ENCODE measurements around the gene MFGE8. TPM values are rescaled to one million over a fixed set of nuclear protein-coding genes. Genes with fewer than 3 reads are reported as not detected.

Gene MFGE8
- total RNA-seq, 4 donors from 2014 or later, result 56.9 to 228 (median 74.1) TPM

DNA sequence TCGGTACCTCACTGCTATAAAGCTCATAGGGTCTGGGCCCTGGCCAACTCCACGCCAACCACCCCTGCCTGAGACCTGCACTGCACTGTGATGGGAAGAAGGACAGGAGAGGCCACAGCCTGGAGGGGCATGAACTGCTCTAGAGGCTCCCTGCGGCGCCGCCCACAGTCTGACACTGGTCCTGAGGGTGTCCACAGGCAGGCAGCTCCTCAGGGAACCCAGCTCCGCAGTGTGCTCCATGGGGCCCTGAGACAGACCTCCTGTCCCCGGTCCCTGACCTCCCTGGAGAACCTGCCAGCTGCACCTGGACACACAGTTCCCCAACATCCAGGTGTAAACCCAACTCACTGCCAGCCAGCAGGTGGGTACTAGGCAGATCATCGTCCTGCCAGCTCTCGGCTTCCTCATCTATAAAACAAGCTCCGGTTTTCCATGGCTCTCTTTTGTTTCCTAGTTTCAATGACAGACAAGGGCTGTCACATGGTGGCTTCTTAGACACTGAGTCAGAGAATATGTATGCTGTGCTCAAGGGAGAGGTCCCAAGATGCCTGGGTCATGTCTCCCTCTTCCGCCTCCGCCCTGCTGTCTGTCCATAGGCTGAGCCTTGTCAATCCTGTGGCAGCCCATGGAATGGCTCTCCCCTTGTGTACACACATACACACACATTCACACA lies 12.7 kb downstream of the MFGE8 start:
- Histone ChIP-seq H3K4me1 (peaks cover 10 to 28% (median 18%) of the 10 kb centered on the region in 4 donors), H3K27me3 (peaks cover 4% of the 10 kb centered on the region), H3K36me3 (no peaks in the 10 kb centered on the region), H3K9me3 (no peaks in the 10 kb centered on the region), H3K27ac (no peak overlapping the region), H3K4me3 (no peak overlapping the region)
- in situ Hi-C loops (cut with MboI; ENCODE audit: low pct_ligation_motif_present in 1 of 4, low pct_unique_long_range_greater_than_20kb in 1 of 4, low sequenced_read_pairs in 3 of 4) (loop anchor here (10.0 to 25.0 kb wide), 4 partner anchors 114 to 287 kb away; no protein-coding TSS in a partner anchor), intact Hi-C loops (cut with DNase I; ENCODE audit: low total_unique reads) (loop anchor here (10.0 kb wide), 1 partner anchor 274 kb away; no protein-coding TSS in a partner anchor)
- TF ChIP-seq CTCF (IDR thresholded peaks at IDR 0.05) (no peak), POLR2AphosphoS5 (IDR thresholded peaks at IDR 0.05) (no peak), POLR2A (IDR thresholded peaks at IDR 0.05) (no peak)
- no peak for DNase-seq
- 81 to 90% methylated on average over 4 to 12 of the region's 12 CpGs for WGBS, 2 donors (ENCODE audit: low coverage in 1 of 2)

DNA sequence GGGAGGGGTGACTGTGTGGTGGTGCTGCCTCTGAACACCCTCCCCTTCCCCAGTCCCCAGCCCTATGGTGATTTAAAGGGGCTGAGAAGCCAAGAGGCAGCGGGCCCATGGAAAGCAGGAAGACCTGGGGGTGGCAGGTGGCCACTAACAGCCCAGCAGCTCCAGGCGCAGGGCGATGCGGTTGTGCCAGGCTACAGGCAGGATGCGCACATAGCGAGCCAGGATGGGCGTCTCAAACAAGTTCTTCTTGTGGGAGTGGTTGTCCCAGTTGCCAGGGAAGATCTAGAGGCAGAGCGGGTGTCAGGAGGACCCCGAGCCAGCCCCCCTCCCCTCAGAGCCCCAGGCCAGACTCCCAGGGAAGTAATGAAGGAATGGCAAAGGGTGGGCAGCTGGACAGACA lies 13.9 kb downstream of the MFGE8 start:
- DNase-seq, result no peak
- Histone ChIP-seq H3K4me3 (no peak overlapping the region), H3K4me1 (peaks cover 14 to 29% (median 25%) of the 10 kb centered on the region in 4 donors), H3K36me3 (no peaks in the 10 kb centered on the region), H3K27me3 (peaks cover 16% of the 10 kb centered on the region), H3K27ac (no peak overlapping the region), H3K9me3 (no peaks in the 10 kb centered on the region)
- TF ChIP-seq POLR2AphosphoS5 (IDR thresholded peaks at IDR 0.05) (no peak), EP300 (IDR thresholded peaks at IDR 0.05; ENCODE audit: low read depth) (no peak), CTCF (IDR thresholded peaks at IDR 0.05) (no peak), POLR2A (IDR thresholded peaks at IDR 0.05) (no peak)
- 85 to 100% methylated on average over 2 to 9 of the region's 9 CpGs for WGBS, 2 donors (ENCODE audit: low coverage in 1 of 2)
- in situ Hi-C loops (cut with MboI; ENCODE audit: low pct_ligation_motif_present in 1 of 4, low pct_unique_long_range_greater_than_20kb in 1 of 4, low sequenced_read_pairs in 3 of 4), result no loop called here
- intact Hi-C loops (cut with DNase I; ENCODE audit: low total_unique reads), result no loop called here

GRCh38 chr15:88898736-88899135 lies 14.4 kb downstream of the MFGE8 start:
- Histone ChIP-seq H3K27ac (no peak overlapping the region), H3K4me3 (no peak overlapping the region), H3K27me3 (peaks cover 21% of the 10 kb centered on the region), H3K4me1 (peaks cover 14 to 31% (median 26%) of the 10 kb centered on the region in 4 donors), H3K36me3 (no peaks in the 10 kb centered on the region), H3K9me3 (no peaks in the 10 kb centered on the region)
- in situ Hi-C loops (cut with MboI; ENCODE audit: low pct_ligation_motif_present in 1 of 4, low pct_unique_long_range_greater_than_20kb in 1 of 4, low sequenced_read_pairs in 3 of 4), result no loop called here
- intact Hi-C loops (cut with DNase I; ENCODE audit: low total_unique reads), result no loop called here
- TF ChIP-seq POLR2A (IDR thresholded peaks at IDR 0.05) (no peak), CTCF (IDR thresholded peaks at IDR 0.05) (no peak), POLR2AphosphoS5 (IDR thresholded peaks at IDR 0.05) (no peak), EP300 (IDR thresholded peaks at IDR 0.05; ENCODE audit: low read depth) (no peak)
- DNase-seq, result no peak
- 82 to 90% methylated on average over 8 to 15 of the region's 15 CpGs for WGBS, 2 donors (ENCODE audit: low coverage in 1 of 2)

DNA sequence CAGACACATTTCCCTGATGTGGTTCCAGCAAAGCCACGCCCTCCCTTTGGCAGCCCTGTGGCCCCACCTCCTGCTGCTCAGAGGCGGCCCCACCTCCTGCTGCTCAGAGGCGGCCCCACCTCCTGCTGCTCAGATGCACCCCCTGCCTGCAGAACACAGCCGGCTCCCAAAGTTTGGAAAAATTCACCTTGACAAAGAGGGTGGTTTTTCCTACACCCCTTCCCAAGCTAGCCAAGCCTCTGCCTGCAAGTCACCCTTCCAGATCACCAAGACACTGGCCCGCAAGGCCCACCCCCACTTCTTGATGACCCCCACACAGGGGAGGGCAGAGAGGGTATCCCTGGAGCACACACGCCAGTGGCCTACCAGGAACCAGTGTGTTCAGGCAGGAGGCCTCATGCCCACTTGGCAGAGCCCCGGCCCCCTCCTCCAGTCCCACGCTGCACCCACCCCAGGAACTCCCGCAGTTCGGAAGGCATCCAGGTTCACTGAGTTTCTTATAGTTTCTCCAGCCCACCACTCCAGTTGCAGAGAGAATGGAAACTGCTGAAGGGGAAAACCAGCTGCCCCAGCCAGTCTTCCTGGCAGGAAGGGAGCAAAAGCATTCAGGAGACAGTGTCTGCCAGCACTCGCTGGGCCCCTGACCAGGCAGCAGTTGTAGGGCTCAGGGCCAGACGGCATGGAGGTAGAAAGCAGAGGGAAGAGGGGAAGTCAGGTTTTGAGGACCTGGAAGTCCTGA lies 15.6 kb downstream of the MFGE8 start:
- intact Hi-C loops (cut with DNase I; ENCODE audit: low total_unique reads) (no loop called here), in situ Hi-C loops (cut with MboI; ENCODE audit: low pct_ligation_motif_present in 1 of 4, low pct_unique_long_range_greater_than_20kb in 1 of 4, low sequenced_read_pairs in 3 of 4) (no loop called here)
- Histone ChIP-seq H3K4me3 (no peak overlapping the region), H3K27ac (peak overlapping the region in 3 of 4 donors; percentile 33 to 53 (median 50)), H3K4me1 (peaks cover 14 to 31% (median 26%) of the 10 kb centered on the region in 4 donors), H3K27me3 (peaks cover 27% of the 10 kb centered on the region), H3K36me3 (no peaks in the 10 kb centered on the region), H3K9me3 (no peaks in the 10 kb centered on the region)
- 46% methylated on average over 12 of the region's 12 CpGs; no CpG with 5 or more reads in 1 of the 2 donors for WGBS, 2 donors (ENCODE audit: low coverage in 1 of 2)
- peak; percentile 85 for DNase-seq
- TF ChIP-seq CTCF (IDR thresholded peaks at IDR 0.05) (peak; percentile 32 to 54 (median 51)), EP300 (IDR thresholded peaks at IDR 0.05; ENCODE audit: low read depth) (no peak)

All from transverse colon (tissue), 4 donors.